Measurements from ENCODE around the gene TK2.

DNA sequence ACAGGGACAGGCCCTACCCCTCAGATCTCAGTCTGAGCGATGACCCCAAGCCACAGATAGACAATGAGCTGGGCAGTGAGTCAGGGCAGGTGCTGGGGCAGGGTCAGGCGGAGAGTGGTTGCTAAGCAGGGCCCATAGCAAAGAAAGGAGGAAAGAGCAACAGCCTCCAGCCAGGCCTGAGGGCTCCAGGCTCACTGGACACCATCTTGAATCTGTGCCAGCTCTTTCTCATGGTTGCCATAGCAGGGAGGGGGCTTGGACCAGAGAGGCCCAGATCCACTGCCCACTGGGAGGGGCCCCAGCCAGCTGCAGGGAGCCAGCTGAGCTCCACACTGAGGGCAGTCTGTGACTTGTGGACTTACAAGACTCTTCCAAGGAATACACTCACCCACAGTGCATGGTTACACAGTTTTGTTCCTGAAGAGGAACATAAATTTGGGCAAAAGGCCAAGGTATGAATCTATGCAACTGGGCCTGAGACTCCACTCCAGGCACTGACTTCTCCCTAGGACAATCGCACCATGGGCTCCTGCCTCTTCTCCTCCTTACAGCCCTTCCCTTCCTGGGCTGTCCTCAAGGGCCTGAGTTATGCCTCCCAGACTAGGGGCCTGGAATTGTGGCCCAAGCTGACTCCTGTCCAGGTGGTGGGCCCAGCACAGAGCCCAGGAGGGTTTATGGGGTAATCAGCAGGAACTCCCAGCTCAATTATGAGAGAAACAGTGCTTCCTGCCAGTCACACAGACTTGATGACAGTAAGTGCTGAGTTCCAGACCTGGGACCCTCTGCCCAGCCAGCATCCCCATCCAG is 62.9 kb downstream of the TK2 start:
- TF ChIP-seq FOXM1 (IDR thresholded peaks at IDR 0.05; ENCODE audit: borderline replicate concordance, low read depth) (no peak), NFIC (IDR thresholded peaks at IDR 0.05) (peak; percentile 66), RAD21 (IDR thresholded peaks at IDR 0.05; ENCODE audit: low read depth) (no peak), TAF1 (IDR thresholded peaks at IDR 0.05; ENCODE audit: low read depth) (no peak), YY1 (IDR thresholded peaks at IDR 0.05; ENCODE audit: low read depth) (peak; percentile 32; the same call in 1 of the 2 replicates), CREB1 (IDR thresholded peaks at IDR 0.05; ENCODE audit: low read depth) (no peak), EGR1 (IDR thresholded peaks at IDR 0.05) (no peak), EP300 (IDR thresholded peaks at IDR 0.05; ENCODE audit: borderline replicate concordance) (0 out of 2 replicates have a peak, but pooled peaks have one; percentile 14), TEAD4 (IDR thresholded peaks at IDR 0.05) (no peak), CEBPB (IDR thresholded peaks at IDR 0.05) (no peak)
- TF ChIP-seq, protein P1, sequence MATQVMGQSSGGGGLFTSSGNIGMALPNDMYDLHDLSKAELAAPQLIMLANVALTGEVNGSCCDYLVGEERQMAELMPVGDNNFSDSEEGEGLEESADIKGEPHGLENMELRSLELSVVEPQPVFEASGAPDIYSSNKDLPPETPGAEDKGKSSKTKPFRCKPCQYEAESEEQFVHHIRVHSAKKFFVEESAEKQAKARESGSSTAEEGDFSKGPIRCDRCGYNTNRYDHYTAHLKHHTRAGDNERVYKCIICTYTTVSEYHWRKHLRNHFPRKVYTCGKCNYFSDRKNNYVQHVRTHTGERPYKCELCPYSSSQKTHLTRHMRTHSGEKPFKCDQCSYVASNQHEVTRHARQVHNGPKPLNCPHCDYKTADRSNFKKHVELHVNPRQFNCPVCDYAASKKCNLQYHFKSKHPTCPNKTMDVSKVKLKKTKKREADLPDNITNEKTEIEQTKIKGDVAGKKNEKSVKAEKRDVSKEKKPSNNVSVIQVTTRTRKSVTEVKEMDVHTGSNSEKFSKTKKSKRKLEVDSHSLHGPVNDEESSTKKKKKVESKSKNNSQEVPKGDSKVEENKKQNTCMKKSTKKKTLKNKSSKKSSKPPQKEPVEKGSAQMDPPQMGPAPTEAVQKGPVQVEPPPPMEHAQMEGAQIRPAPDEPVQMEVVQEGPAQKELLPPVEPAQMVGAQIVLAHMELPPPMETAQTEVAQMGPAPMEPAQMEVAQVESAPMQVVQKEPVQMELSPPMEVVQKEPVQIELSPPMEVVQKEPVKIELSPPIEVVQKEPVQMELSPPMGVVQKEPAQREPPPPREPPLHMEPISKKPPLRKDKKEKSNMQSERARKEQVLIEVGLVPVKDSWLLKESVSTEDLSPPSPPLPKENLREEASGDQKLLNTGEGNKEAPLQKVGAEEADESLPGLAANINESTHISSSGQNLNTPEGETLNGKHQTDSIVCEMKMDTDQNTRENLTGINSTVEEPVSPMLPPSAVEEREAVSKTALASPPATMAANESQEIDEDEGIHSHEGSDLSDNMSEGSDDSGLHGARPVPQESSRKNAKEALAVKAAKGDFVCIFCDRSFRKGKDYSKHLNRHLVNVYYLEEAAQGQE (IDR thresholded peaks at IDR 0.05; ENCODE audit: low read depth), result no peak
- TF ChIP-seq, protein P2, sequence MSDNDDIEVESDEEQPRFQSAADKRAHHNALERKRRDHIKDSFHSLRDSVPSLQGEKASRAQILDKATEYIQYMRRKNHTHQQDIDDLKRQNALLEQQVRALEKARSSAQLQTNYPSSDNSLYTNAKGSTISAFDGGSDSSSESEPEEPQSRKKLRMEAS (IDR thresholded peaks at IDR 0.05), result no peak

All from Ishikawa (cell line).